Astrocyte of the spinal cord (primary cell): Measurements from ENCODE around the gene INIP.

Experiments used
- DNase-seq: peaks from one replicate; pipeline ENCODE4 v3.0.0; 2011; ENCODE audit warnings: low read depth, low spot score
- H3K4me3 ChIP-seq: 2 replicates; pipeline ENCODE4 v1.5.1; 2011; ENCODE audit warnings: low read depth, mild to moderate bottlenecking, low read length, moderate library complexity
- CTCF ChIP-seq: IDR thresholded peaks from 2 replicates; pipeline ENCODE4 v1.5.1; 2012; ENCODE audit warnings: low read depth, mild to moderate bottlenecking, low read length, inconsistent platforms
- in situ Hi-C: cut with HindIII; loops from 2 replicates; pipeline ENCODE4 v1.10.0; 2017; ENCODE audit warnings: low sequenced_read_pairs

The INIP gene

GRCh38 chr9:112640311-112640710 lies 77.6 kb downstream of the INIP start:
- TF ChIP-seq CTCF: no peak
- peak; percentile 7 for DNase-seq
- H3K4me3 ChIP-seq: no peak overlapping the region
- in situ Hi-C loops: no loop called here
